Activated gamma-delta T cell (primary cell): Measurements from ENCODE around the gene LINC01488.

Source experiments
- DNase-seq: peaks from one replicate; lab custom pipeline; 2025; lab: John Stamatoyannopoulos, UW

Gene LINC01488

GRCh38 chr11:69510471-69511357 is 29.3 kb downstream of the LINC01488 start:
- no peak for DNase-seq

- no peak for DNase-seq
Observed at GRCh38 chr11:69511358-69512055, 30.0 kb downstream of the LINC01488 start.

- DNase-seq: no peak
Observed at GRCh38 chr11:69512136-69512535, 30.7 kb downstream of the LINC01488 start.

- DNase-seq: no peak
Observed at GRCh38 chr11:69512790-69513189, 31.3 kb downstream of the LINC01488 start.

GRCh38 chr11:69513196-69513595 is 31.7 kb downstream of the LINC01488 start:
- no peak for DNase-seq

- DNase-seq: no peak
Observed at GRCh38 chr11:69513663-69514224, 32.3 kb downstream of the LINC01488 start.

- DNase-seq: no peak
Observed at GRCh38 chr11:69514771-69515170, 33.3 kb downstream of the LINC01488 start.

- DNase-seq: no peak
Observed at GRCh38 chr11:69515271-69516245, 34.1 kb downstream of the LINC01488 start.

- DNase-seq: no peak
Observed at GRCh38 chr11:69516526-69516925, 35.1 kb downstream of the LINC01488 start.

GRCh38 chr11:69518081-69518950 is 36.9 kb downstream of the LINC01488 start:
- DNase-seq: no peak

GRCh38 chr11:69520186-69520916 is 38.9 kb downstream of the LINC01488 start:
- no peak for DNase-seq

GRCh38 chr11:69521457-69521856 is 40.0 kb downstream of the LINC01488 start:
- no peak for DNase-seq

- no peak for DNase-seq
Observed at GRCh38 chr11:69523453-69523852, 42.0 kb downstream of the LINC01488 start.

- DNase-seq: no peak
Observed at GRCh38 chr11:69524291-69524882, 42.9 kb downstream of the LINC01488 start.

GRCh38 chr11:69524991-69525411 is 43.5 kb downstream of the LINC01488 start:
- DNase-seq: no peak

- DNase-seq: no peak
Observed at GRCh38 chr11:69525516-69526452, 44.3 kb downstream of the LINC01488 start.

GRCh38 chr11:69526453-69526810 is 45.0 kb downstream of the LINC01488 start:
- no peak for DNase-seq

GRCh38 chr11:69529001-69529400 is 47.5 kb downstream of the LINC01488 start:
- no peak for DNase-seq
